Right lobe of liver (tissue), 4 donors: ENCODE data around the gene ATP1B4.

ENCODE experiments used
- CTCF ChIP-seq, 4 donors: fragments of 200-600 bp in 3 of 4; fragments of 450-650 bp in 1 of 4; IDR thresholded peaks; one replicate each; pipeline versions ENCODE4 v1.5.1 to v1.8.0; 2016 to 2022; ENCODE audit warnings: antibody characterized with exemption in 4 of 4, mild to moderate bottlenecking in 2 of 4
- POLR2A ChIP-seq: fragments of 450-650 bp; IDR thresholded peaks from one replicate; pipeline ENCODE4 v1.6.1; 2017; ENCODE audit warnings: antibody characterized with exemption, mild to moderate bottlenecking
- donor health status: DM: no; HTN: no; CAD: no.
- donor health status: DM: no; HTN: no; CAD: no.
- donor health status: DM: no; HTN: yes; CAD: no.

DNA sequence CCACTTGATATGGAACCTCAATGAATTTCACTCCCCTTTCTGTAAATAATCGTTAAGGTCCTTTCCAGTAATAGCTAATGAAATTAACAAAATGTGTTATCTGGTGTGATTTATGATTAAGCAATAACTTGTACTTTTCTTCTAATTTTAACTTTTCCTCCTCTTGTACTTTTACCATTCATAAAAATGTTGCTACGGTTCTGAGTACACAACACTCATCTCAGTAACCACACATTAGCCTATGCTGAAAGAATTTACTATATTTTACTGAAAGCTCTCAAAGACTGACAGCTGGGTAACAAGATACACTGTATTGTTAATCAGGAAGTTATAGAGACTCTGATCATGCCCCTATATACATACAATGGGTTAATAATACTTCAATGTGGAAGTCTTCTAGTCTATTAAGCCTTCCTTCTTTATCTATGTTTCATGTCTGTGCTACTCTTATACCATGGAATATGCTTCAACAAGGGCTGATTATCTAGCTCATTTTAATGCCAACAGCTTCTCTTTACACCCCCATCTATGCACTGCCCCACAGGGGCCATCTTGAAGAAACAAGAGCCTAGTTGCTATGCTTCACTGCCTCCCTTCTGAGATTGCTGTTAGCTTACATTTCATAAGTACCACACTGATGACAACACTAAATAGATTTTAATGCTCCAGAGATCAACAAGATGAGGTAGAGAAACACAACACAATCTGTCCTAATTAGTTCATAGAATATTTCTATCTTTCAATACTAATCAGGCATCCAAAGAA, 68.1 kb downstream of the ATP1B4 start:
- no peak for TF ChIP-seq CTCF (IDR thresholded peaks at IDR 0.05)
- TF ChIP-seq POLR2A = no peak
